GM12878 (cell line): ENCODE measurements around the gene UBASH3A. TPM values are rescaled to one million over a fixed set of nuclear protein-coding genes. Genes with fewer than 3 reads are reported as not detected.

Experiments used
- CHD1 ChIP-seq: IDR thresholded peaks from 2 replicates; pipeline ENCODE4 v1.6.1; 2012; ENCODE audit warnings: low read depth, low read length, improper control_type of control experiment
- EZH2 ChIP-seq: IDR thresholded peaks from 2 replicates; pipeline ENCODE4 v1.6.1; 2012; ENCODE audit warnings: low read depth, mild to moderate bottlenecking, control low read depth, inconsistent platforms, low read length, borderline replicate concordance; ENCODE audit not compliant: control insufficient read depth
- HCFC1 ChIP-seq: fragments of 150-350 bp; IDR thresholded peaks from 2 replicates; pipeline ENCODE4 v1.6.1; 2014; ENCODE audit warnings: low read length
- PKNOX1 ChIP-seq: fragments of 450-650 bp; IDR thresholded peaks from 2 replicates; pipeline ENCODE4 v1.6.1; 2016; ENCODE audit warnings: mild to moderate bottlenecking
- PML ChIP-seq: IDR thresholded peaks from 2 replicates; pipeline ENCODE4 v1.6.1; 2012; ENCODE audit warnings: low read length, inconsistent platforms
- SKIL ChIP-seq: fragments of 450-650 bp; IDR thresholded peaks from 2 replicates; pipeline ENCODE4 v1.6.1; 2017; ENCODE audit warnings: mild to moderate bottlenecking, low read depth, inconsistent platforms; ENCODE audit not compliant: poor library complexity, severe bottlenecking
- TARDBP ChIP-seq: IDR thresholded peaks from 2 replicates; pipeline ENCODE4 v1.6.1; 2016; ENCODE audit warnings: borderline replicate concordance
- ZNF217 ChIP-seq: fragments of 450-650 bp; IDR thresholded peaks from 2 replicates; pipeline ENCODE4 v1.6.1; 2017; ENCODE audit warnings: antibody characterized with exemption, mild to moderate bottlenecking
- polyA plus RNA-seq, 11 experiments: library from polyadenylated mRNA; depleted of rRNA in 4 of 11; unstranded in 6 of 11; stranded (reverse) in 5 of 11; fragments of >200 nt; fragmentation: Nextera tagmentation in 4 of 11; fragmentation: Illumina TruSeq in 1 of 11; extraction: Ambion mirVana in 4 of 11; extraction: Trizol in 1 of 11; gene quantifications; 1 replicate in 1 of 11; 2 replicates in 10 of 11; pipeline versions ENCODE4 v1.2.1 to v1.2.3, GENCODE V29; 2011 to 2016; ENCODE audit warnings: inconsistent platforms in 2 of 11, missing spikeins in 2 of 11, low read depth in 1 of 11
- total RNA-seq, 4 experiments: library from RNA; depleted of rRNA in 3 of 4; stranded (reverse); fragments of >200 nt in 3 of 4; fragmentation: Illumina TruSeq in 1 of 4; extraction: Trizol in 1 of 4; gene quantifications; 2 replicates each; pipeline versions ENCODE4 v1.2.1 to v1.2.3, GENCODE V29; 2013 to 2021

UBASH3A gene
- total and polyA plus RNA-seq, 10 of the 15 experiments (the other 5 are each of a cell fraction or from before 2014, with no cell fraction given), result 0.04 to 0.39 (median 0.23) TPM; not detected in 1

GRCh38 chr21:42443181-42443785 lies 39.6 kb downstream of the UBASH3A start (continued):
- TF ChIP-seq PML (no peak), HCFC1 (no peak), ZNF217 (no peak), EZH2 (no peak), CHD1 (no peak), PKNOX1 (no peak), SKIL (no peak), TARDBP (no peak)
- TF ChIP-seq, all 136 proteins: peak for 0
